Measurements from ENCODE around the gene SCAMP4.

- TF ChIP-seq EP300 (conservative IDR thresholded peaks at IDR 0.05; ENCODE audit: poor library complexity, severe bottlenecking) (no peak), CTCF (IDR thresholded peaks at IDR 0.05; ENCODE audit: poor library complexity, severe bottlenecking) (no peak), REST (IDR thresholded peaks at IDR 0.05; ENCODE audit: borderline replicate concordance) (no peak), EZH2 (IDR thresholded peaks at IDR 0.05; ENCODE audit: borderline replicate concordance, insufficient read depth, low read length, poor library complexity, severe bottlenecking) (no peak), RAD21 (conservative IDR thresholded peaks at IDR 0.05) (no peak)
These were observed 31.4 kb upstream of the SCAMP4 start for GRCh38 chr19:1873524-1874473.
